HG03342 (cell line): ENCODE data around the gene MRTFB.

Experiments used
- ATAC-seq: cut with Tn5 transposase; IDR thresholded peaks from one replicate; pipeline ENCODE4 v1.9.1; 2021; ENCODE audit warnings: mild to moderate bottlenecking, moderate library complexity; ENCODE audit not compliant: unreplicated experiment

The MRTFB gene

GRCh38 chr16:14283786-14284185 is 212.7 kb downstream of the MRTFB start:
- no peak for ATAC-seq

- ATAC-seq, result no peak
These were observed 213.3 kb downstream of the MRTFB start for GRCh38 chr16:14284371-14284770.

GRCh38 chr16:14284930-14285512 is 213.9 kb downstream of the MRTFB start:
- ATAC-seq, result peak; percentile 28

GRCh38 chr16:14285513-14286367 is 214.6 kb downstream of the MRTFB start:
- peak; percentile 71 for ATAC-seq

- ATAC-seq, result peak; percentile 18
These were observed 215.5 kb downstream of the MRTFB start for GRCh38 chr16:14286368-14287230.

- no peak for ATAC-seq
These were observed 218.7 kb downstream of the MRTFB start for GRCh38 chr16:14289692-14290340.

- ATAC-seq, result no peak
These were observed 220.2 kb downstream of the MRTFB start for GRCh38 chr16:14291286-14291685.

GRCh38 chr16:14292051-14292825 is 221.1 kb downstream of the MRTFB start:
- ATAC-seq, result no peak

- ATAC-seq, result no peak
These were observed 225.5 kb downstream of the MRTFB start for GRCh38 chr16:14296663-14297062.

GRCh38 chr16:14298374-14299122 is 227.4 kb downstream of the MRTFB start:
- ATAC-seq, result no peak

- peak; percentile 38 for ATAC-seq
These were observed 229.6 kb downstream of the MRTFB start for GRCh38 chr16:14300705-14301168.

- ATAC-seq, result no peak
These were observed 230.3 kb downstream of the MRTFB start for GRCh38 chr16:14301169-14302030.

GRCh38 chr16:14302031-14302398 is 230.9 kb downstream of the MRTFB start:
- ATAC-seq, result peak; percentile 58

- ATAC-seq, result peak; percentile 29
These were observed 231.5 kb downstream of the MRTFB start for GRCh38 chr16:14302399-14303181.

- ATAC-seq, result no peak
These were observed 232.1 kb downstream of the MRTFB start for GRCh38 chr16:14303182-14303618.

- no peak for ATAC-seq
These were observed 232.7 kb downstream of the MRTFB start for GRCh38 chr16:14303639-14304394.

- ATAC-seq, result no peak
These were observed 233.9 kb downstream of the MRTFB start for GRCh38 chr16:14304891-14305460.
